NB4 (cell line): ENCODE results near the gene MAN1B1.

Experiments
- DNase-seq: peaks from one replicate; pipeline ENCODE4 v3.0.0; 2010; ENCODE audit warnings: low read depth
- H3K4me3 ChIP-seq: one replicate; pipeline ENCODE4 v1.5.1; 2011; ENCODE audit warnings: mild to moderate bottlenecking, low read depth, low read length, moderate library complexity
- MYC ChIP-seq: IDR thresholded peaks from 2 replicates; pipeline ENCODE4 v1.6.1; 2011; ENCODE audit warnings: low read depth, low read length
- POLR2A ChIP-seq: IDR thresholded peaks from 2 replicates; pipeline ENCODE4 v1.6.1; 2011; ENCODE audit warnings: mild to moderate bottlenecking; ENCODE audit not compliant: insufficient read length; ENCODE audit errors: extremely low read depth
- TF ChIP-seq, protein P1 (sequence below): IDR thresholded peaks from one replicate; pipeline ENCODE4 v1.5.1; 2012; ENCODE audit warnings: low read depth, low read length
- TF ChIP-seq, protein P2 (sequence below): IDR thresholded peaks from 2 replicates; pipeline ENCODE4 v1.6.1; 2011; ENCODE audit warnings: low read depth, low read length

The MAN1B1 gene

DNA sequence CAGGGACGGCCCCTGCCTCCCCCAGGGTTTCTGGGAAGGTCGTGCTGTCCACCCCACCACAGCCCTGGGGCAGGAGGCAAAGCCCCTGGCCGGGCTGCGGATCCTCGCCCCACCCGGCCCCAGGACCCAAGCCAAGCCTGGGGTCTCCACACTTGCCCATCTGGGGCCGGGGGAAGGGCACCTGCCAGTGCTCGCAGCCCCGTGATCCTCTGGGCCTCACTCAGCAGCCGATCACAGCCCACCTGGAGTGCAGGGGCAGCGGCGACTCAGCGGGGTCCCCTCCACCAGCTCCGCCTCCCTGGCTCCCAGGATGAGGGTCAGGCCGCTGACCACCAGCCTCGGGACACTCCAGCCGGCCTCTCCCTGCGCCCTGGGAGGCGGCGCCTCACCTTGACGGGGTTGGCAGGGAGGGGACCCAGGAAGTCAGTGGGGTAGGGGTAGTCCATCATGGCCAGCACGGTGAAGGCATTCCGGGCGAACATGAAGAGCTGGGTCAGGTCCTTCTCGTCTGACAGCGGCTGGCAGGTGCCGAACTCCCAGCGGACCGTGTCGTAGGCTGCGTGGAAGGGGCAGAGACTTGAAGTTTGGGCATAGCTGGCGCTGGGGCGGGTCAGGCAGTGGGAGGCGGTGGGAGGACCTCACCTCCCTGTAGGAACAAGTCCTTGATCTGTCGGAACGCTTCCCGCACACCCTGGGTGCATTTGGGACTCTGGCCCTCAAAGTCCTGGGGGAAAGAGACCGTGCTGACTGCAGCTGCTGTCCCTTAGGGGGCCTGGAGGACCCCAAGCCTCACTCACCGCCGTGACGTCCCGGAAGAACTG is 26.0 kb downstream of the MAN1B1 start:
- H3K4me3 ChIP-seq, result no peak overlapping the region
- TF ChIP-seq, protein P1, sequence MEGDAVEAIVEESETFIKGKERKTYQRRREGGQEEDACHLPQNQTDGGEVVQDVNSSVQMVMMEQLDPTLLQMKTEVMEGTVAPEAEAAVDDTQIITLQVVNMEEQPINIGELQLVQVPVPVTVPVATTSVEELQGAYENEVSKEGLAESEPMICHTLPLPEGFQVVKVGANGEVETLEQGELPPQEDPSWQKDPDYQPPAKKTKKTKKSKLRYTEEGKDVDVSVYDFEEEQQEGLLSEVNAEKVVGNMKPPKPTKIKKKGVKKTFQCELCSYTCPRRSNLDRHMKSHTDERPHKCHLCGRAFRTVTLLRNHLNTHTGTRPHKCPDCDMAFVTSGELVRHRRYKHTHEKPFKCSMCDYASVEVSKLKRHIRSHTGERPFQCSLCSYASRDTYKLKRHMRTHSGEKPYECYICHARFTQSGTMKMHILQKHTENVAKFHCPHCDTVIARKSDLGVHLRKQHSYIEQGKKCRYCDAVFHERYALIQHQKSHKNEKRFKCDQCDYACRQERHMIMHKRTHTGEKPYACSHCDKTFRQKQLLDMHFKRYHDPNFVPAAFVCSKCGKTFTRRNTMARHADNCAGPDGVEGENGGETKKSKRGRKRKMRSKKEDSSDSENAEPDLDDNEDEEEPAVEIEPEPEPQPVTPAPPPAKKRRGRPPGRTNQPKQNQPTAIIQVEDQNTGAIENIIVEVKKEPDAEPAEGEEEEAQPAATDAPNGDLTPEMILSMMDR, result no peak
- TF ChIP-seq POLR2A (no peak), MYC (no peak)
- TF ChIP-seq, protein P2, sequence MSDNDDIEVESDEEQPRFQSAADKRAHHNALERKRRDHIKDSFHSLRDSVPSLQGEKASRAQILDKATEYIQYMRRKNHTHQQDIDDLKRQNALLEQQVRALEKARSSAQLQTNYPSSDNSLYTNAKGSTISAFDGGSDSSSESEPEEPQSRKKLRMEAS, result no peak
- DNase-seq, result no peak

DNA sequence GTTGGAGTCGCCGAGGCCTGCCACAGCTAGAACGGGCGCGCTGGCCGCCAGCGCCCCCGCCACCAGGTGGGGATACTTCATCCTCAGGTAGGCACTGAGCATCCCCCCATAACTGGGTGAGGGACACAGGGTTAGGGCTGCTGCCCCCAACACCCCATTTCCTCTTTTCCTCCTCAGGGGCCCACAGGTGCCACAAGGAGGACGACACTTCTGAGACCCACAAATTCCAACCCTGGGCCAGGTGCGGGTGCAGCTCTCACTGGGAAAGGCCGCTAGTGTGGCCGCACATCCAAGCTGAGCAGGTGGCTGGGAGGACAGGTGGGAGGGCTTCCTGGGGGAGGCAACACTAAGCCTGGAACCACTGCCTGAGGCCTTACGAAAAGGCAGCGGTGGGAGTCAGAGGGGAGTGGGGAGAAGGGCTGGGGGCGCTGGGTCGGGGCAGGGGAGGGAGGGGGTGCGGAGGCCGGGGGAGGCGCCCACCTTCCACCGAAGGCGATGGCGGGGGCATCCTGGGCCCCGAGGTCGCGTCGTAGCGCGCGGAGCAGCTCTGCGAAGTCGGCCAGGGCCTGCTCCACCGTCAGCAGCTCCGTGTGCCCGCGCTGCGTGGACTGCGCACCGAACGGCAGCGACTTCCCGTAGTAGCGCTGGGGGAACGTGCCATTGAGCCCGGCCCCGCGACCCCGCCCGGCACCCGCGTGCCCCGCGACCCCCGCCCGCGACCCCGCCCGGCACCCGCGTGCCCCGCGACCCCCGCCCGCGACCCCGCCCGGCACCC is 26.8 kb downstream of the MAN1B1 start:
- no peak for DNase-seq
- peak overlapping the region; percentile 25 for H3K4me3 ChIP-seq
- TF ChIP-seq POLR2A (no peak), MYC (no peak)
- TF ChIP-seq, protein P1, result no peak
- TF ChIP-seq, protein P2, result no peak

DNA sequence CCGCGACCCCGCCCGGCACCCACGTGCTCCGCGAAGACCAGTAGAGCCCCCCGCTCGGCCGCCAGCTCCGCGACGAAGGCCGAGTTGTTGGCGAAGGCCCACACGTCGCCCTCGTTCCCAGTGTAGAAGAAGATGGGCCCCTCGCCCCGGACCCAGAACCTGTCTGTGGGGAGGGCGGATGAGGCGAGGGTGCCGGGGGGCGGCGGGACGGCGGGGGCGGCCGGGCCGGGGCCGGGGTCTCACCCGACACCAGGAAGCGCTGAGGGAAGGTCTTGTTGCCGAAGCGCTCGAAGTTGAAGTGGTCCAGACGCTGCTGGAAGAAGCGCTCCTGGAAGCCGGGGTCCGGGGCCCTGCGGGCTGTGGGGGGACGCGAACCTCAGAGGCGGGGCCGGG is 27.4 kb downstream of the MAN1B1 start:
- peak overlapping the region; percentile 49 for H3K4me3 ChIP-seq
- TF ChIP-seq, protein P1, result no peak
- TF ChIP-seq POLR2A, result no peak
- TF ChIP-seq, protein P2, result no peak
- no peak for TF ChIP-seq MYC
- no peak for DNase-seq

DNA sequence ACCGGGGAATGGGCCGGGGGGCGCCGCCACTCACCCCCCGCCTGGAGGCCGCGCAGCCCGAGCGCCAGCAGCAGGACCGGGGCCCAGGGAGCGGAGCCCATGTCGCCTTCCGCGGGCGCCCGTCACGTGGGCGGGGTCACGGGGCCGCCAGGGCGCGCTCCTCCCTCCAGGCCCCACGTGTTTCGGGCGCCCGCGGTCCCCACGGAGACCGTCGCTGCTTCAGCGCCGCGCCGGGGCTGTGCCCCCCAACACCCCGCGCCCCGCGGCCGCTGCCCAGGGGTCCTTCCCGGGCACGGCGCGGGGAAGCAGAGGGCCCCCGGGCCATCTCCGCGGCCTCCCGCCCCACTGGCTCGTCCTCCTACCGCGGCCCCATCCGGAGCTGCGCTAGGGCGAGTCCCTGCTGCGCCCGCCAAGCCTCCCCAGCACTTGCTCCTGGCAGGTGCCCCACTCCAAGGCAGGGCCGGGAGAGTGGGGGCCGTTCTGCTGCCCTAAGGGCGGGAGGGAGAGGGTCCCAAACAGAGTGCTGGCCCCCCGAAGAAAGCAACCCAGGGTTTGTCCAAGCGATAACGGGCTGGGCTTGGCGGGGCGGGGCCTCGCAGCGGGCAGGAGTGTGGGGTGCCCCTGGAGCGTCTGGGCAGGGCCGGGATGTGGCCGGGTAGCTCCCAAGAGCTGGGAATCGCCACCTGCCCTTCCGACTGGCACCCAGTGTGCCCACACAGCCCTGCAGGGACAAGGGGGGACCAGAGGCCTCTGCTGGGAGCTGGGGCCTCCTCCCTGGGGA is 28.0 kb downstream of the MAN1B1 start, which contains the start of gene DPP7:
DPP7 (minus strand) TSS at position 121 of the 781 bp plus-strand sequence; CDS start at position 101, 20 bp downstream.
- H3K4me3 ChIP-seq, result peak within 1 kb of the TSS; percentile 49
- TF ChIP-seq POLR2A (peak; percentile 26), MYC (peak; percentile 84)
- TF ChIP-seq, protein P2, result peak; percentile 93
- TF ChIP-seq, protein P1, result no peak
- DNase-seq, result peak; percentile 69

DNA sequence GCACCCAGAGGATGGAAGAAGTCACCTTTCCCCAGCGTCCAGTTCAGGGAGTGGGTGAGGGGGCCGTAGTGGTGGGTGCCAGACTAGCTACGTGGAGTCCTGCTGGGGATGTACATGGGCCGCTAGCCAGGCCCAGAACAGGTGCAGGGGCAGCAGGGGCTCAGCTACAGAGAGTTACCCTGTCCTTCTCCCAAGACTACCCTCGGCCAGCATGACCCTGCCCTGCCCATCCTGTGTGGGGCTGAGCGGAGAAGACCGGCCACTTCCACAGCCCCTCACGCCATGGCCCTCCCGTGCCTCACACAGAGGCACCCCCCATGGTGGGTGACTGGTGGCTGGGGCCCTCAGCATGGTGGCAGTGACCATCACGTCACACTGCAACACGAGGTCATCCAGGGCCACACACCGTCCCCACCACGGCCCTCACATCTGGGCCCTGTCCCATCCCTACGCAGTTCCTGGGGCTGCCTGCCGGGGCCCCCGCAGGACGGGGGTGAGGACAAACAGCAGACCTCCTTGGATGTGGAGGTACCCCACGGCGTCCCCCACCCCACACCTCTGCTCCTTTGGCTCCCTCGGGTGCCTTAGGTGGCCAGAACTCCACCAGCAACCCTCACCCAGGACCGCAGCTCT is 28.7 kb downstream of the MAN1B1 start:
- TF ChIP-seq, protein P2, result no peak
- TF ChIP-seq, protein P1, result no peak
- TF ChIP-seq MYC (no peak), POLR2A (no peak)
- DNase-seq, result no peak
- no peak overlapping the region for H3K4me3 ChIP-seq
